Hematopoietic multipotent progenitor cell (in vitro differentiated cells): Measurements from ENCODE around the gene ASRGL1. TPM values are rescaled to one million over a fixed set of nuclear protein-coding genes. Genes with fewer than 3 reads are reported as not detected.
"Not testable (repeated sequence)": the region's sequence is repeated elsewhere in the genome, so short reads cannot be mapped to it uniquely, and the experiment has no call there.

ENCODE experiments used
- DNase-seq, 3 donors: peaks; one replicate each; pipeline ENCODE4 v3.0.0-alpha.2; 2011 to 2015; ENCODE audit warnings: low read depth in 2 of 3, low spot score in 2 of 3
- total RNA-seq: library from RNA; depleted of rRNA; stranded (reverse); fragments of >200 nt; gene quantifications from one replicate; pipeline ENCODE4 v1.2.3, GENCODE V29; 2012

ASRGL1 gene
- total RNA-seq = 16.4 TPM

GRCh38 chr11:62337303-62338181, at the start of gene ASRGL1:
Gene ASRGL1, plus strand, starts transcription at chr11:62337448. Its CDS starts 530 bp downstream, at chr11:62337978.
- DNase-seq = peak; percentile 53 to 71 (median 66)

DNA sequence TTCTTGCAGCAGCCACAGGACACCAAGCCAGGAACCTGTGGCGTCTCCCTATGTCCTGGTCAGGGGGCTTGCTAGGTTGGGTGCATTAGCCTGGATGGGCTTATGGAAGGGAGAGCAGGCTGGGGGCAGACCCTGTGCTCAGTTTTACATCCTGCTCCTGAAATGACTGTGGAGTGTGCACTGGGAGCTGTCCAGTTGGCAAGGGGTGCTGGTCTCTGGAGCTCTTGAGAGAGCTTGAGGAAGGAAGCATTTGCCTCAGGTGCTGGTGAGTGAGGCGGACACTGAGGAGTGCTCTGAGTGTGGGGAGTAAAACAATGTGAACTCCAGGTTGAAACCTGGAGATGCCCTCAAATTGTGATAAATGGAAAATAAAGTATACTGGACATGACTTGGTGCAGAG, 41.7 kb upstream of the ASRGL1 start:
- peak in 2 of 3 donors; percentile 7 to 47 for DNase-seq

DNA sequence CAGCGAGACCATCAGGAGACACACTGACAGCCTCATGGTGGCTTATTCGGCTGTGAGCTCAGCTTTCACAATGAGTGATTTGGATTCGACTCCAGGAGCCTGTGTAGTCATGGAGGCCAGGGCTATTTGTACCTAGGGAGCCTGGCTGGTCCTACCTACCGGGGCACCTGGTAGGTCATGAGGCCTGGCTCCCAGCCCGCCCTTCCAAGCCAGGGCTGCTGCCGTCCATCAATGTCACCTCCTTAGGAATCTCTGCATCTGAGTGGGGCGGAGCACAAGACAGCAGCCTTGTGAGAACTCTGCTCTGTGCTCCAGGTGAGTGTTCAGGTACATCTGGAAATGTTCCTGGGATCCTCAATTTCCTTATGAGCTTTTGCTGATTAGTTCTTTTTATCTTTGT, 38.3 kb upstream of the ASRGL1 start, which contains the start of gene SCGB1D4:
Gene SCGB1D4 (minus strand): TSS at position 101 of the 400 bp plus-strand sequence. CDS start 65 bp downstream, at position 36.
- DNase-seq = no peak

DNA sequence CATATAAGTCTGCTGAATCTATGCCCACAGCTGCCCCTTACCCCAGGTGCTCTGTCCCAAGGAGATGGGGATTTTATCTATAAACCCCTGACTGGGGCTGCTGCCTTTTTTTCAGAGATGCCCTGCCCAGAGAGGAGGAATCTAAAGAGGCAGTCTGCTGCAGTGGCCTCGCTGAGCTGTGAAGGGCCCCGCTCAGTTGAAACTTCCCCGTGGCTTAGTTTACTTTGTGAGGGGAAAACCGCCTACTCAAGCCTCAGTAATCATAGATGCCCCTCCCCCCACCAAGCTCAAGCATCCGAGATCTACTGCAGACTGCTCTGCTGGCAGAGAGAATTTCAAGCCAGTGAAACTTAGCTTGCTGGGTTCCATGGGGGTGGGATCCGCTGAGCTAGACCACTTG, 31.0 kb upstream of the ASRGL1 start:
- DNase-seq = no peak

- DNase-seq = no peak
Observed at GRCh38 chr11:62307950-62308349, 29.3 kb upstream of the ASRGL1 start.

DNA sequence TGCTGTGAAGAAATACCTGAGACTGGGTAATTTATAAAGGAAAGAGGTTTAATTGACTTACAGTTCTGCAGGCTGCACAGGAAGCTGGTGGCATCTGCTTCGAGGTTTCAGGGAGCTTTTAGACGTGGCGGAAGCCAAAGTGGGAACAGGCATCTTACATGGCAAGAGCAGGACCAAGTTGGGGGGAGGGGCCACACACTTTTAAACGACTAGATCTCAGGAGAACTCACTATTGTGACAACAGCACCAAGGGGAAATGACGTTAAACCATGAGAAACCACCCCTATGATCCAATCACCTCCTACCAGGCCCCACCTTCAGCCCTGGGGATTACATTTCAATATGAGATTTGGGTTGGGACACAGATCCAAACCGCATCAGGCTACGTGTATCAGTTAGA, 27.3 kb upstream of the ASRGL1 start:
- DNase-seq = peak in 2 of 3 donors; percentile 25 to 70

DNA sequence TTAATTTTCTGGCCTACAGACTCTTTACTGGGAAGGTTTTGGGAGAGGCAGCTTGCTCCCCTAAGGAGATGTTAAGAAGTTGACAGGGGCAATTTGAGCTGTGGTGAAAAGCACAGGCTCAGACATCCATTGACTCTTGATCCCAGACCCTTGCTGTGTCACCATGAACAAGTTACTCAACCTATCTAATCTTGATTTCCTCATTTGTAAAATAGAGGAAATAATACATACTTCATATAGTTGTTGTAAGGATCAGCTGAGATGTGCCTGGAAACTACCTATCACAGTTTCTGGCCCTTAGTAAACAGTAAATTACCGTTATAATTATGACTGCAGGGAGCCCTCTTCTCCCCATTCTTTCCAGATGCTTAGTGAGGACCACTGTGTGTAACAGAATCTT, 21.8 kb upstream of the ASRGL1 start:
- no peak for DNase-seq

- no peak for DNase-seq
Observed at GRCh38 chr11:62322524-62322923, 14.7 kb upstream of the ASRGL1 start.

DNA sequence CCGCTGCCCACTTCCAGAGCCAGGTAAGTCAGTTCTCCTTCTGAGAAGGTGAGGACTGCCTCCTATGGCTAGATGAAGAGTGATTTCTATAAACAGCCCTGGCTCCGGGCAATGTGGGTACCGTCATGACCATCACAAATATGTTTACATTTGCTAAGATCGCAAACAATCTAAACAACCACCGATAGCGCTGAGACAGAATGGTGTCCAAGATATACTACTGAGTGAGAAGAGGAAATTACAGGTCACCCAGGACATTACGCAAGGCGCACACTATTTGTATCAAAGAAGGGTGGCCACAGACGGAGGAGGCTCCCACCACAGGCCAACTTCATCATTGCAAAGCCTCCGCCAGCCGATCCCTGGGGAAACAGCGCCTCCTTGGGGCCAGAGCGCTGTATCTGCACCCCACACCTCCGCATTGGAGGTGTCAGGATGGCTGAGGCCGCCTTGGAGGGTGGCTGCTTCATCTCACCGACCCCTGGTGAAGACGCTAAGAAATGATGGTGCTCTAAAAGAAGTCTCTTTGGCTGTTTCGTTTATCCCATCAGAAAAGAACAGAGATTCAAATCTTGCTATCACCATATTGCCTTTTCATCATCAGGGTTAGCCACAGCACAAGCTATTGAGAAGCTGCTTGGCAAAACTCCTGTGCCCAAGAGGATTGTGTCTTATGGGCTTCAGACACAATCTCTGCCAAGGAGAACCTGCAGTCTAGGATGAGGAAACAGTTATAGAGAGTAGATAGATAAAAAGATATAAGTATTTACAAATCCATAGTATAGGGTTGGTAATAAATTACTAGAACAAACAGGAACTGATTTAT, 12.3 kb upstream of the ASRGL1 start:
- DNase-seq = peak; percentile 32 to 81 (median 62)

- not testable (repeated sequence) for DNase-seq
Observed at GRCh38 chr11:62325781-62326180, 11.5 kb upstream of the ASRGL1 start.

GRCh38 chr11:62326719-62327118, 10.5 kb upstream of the ASRGL1 start:
- DNase-seq = not testable (repeated sequence)

- DNase-seq = not testable (repeated sequence)
Observed at GRCh38 chr11:62327541-62327940, 9.7 kb upstream of the ASRGL1 start.

DNA sequence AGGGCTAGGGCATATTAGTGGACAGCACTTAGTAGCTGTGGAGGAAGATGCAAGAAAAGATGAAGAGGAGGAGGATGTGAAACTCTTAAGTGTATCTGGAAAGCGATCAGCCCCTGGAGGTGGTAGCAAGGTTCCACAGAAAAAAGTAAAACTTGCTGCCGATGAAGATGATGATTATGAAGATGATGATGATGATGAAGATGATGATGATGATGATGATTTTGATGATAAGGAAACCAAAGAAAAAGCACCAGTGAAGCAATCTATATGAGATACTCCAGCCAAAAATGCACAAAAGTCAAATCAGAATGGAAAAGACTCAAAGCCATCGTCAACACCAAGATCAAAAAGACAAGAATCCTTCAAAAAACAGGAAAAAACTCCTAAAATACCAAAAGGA, 6.0 kb upstream of the ASRGL1 start:
- not testable (repeated sequence) for DNase-seq

GRCh38 chr11:62333768-62334167, 3.5 kb upstream of the ASRGL1 start:
- no peak for DNase-seq

DNA sequence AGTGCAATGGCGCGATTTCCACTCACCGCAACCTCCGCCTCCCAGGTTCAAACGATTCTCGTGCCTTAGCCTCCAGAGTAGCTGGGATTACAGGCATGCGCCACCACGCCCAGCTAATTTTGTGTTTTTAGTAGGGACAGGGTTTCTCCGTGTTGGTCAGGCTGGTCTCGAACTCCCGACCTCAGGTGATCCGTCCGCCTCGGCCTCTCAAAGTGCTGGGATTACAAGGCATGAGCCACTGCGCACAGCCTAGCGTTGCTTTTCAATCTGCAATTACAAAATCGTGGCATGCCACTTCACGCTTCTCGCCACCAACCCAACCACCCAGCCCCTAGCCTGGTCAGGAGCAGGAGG, 322 bp upstream of the ASRGL1 start:
- DNase-seq = not testable (repeated sequence)

GRCh38 chr11:62338218-62338617, 970 bp downstream of the ASRGL1 start:
- no peak for DNase-seq

GRCh38 chr11:62340269-62340901, 3.1 kb downstream of the ASRGL1 start:
- peak; percentile 23 to 82 (median 66) for DNase-seq

- DNase-seq = peak in 1 of 3 donors; percentile 13
Observed at GRCh38 chr11:62341588-62341987, 4.3 kb downstream of the ASRGL1 start.

DNA sequence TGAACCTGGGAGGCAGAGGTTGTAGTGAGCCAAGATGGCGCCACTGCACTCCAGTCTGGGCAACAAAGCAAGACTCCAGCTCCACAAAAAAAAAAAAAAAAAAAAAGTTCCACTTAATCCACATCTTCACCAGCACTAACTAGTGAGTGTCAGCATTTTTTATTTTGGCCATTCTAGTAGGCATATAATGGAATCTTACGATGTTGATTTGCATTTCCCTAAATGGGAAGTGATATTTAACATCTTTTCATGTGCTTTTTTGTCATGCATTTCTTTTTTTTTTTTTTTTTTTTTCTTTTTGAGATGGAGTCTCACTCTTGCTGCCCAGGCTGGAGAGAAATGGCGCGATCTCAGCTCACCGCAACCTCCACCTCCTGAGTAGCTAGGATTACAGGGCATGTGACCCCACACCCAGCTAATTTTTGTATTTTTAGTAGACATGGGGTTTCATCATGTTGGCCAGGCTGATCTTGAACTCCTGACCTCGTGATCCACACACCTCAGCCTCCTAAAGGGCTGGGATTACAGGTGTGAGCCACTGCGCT, 6.5 kb downstream of the ASRGL1 start:
- not testable (repeated sequence) for DNase-seq

DNA sequence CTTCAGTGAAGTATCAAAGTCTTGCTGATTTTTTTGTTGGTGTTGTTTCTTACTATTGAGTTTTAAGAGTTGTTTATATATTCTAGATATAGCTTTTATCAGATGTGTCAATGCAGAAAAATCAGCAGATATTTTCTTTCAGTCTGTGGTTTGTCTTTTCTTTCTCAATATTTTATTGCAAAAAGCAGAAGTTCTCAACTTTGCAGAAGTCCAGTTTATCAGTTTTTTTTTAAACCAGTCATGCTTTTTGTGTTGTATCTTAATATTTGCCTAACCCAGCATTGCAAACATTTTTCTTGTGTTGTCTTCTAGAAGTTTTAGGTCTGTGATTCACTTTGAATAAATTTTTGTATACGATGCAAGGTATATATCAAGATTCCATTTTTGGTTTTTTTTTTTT, 7.0 kb downstream of the ASRGL1 start:
- peak in 1 of 3 donors; percentile 62 for DNase-seq

DNA sequence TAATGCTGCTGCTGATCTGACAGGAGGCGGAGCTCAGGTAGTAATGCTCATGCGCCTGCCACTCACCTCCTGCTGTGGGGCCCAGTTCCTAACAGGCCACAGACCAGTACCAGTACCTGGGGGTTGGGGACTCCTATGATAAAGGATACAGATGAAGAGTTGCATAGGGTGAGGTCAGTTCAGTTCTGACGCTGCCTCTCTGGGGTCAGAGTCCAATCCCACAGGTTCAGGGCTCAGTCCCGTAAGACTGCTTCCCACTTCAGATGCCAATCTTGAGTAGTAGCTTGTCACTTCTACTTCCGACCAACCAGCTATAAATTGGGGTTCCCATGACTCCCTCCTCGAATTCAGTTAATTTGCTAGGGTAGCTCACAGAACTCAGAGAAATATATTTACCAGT, 8.6 kb downstream of the ASRGL1 start:
- no peak for DNase-seq
